CD4-positive, alpha-beta T cell treated with Interferon alpha-2 for 1 hour (primary cell): ENCODE measurements around the gene ADARB2.
"Not testable (repeated sequence)": the region's sequence is repeated elsewhere in the genome, so short reads cannot be mapped to it uniquely, and the experiment has no call there.

Source experiments
- DNase-seq, 2 donors: peaks; one replicate each; pipeline ENCODE4 v3.0.0-alpha.2; 2020 to 2022

Gene ADARB2

GRCh38 chr10:1270490-1270889 is 466.8 kb downstream of the ADARB2 start:
- no peak for DNase-seq

- DNase-seq: no peak
Observed at GRCh38 chr10:1268831-1269230, 468.5 kb downstream of the ADARB2 start.

GRCh38 chr10:1267568-1267967 is 469.8 kb downstream of the ADARB2 start:
- no peak for DNase-seq

- DNase-seq: no peak
Observed at GRCh38 chr10:1267148-1267547, 470.2 kb downstream of the ADARB2 start.

GRCh38 chr10:1266033-1266802 is 471.1 kb downstream of the ADARB2 start:
- no peak for DNase-seq

GRCh38 chr10:1264001-1264400 is 473.3 kb downstream of the ADARB2 start:
- no peak for DNase-seq

GRCh38 chr10:1257274-1257673 is 480.1 kb downstream of the ADARB2 start:
- DNase-seq: no peak

- DNase-seq: no peak
Observed at GRCh38 chr10:1256432-1256725, 480.9 kb downstream of the ADARB2 start.

GRCh38 chr10:1255600-1256431 is 481.5 kb downstream of the ADARB2 start:
- no peak for DNase-seq

GRCh38 chr10:1255118-1255517 is 482.2 kb downstream of the ADARB2 start:
- no peak for DNase-seq

GRCh38 chr10:1253523-1254353 is 483.6 kb downstream of the ADARB2 start:
- peak in 1 of 2 donors; percentile 25 for DNase-seq

GRCh38 chr10:1251769-1252168 is 485.6 kb downstream of the ADARB2 start:
- no peak for DNase-seq

- DNase-seq: no peak
Observed at GRCh38 chr10:1249142-1249920, 488.0 kb downstream of the ADARB2 start.

- not testable (repeated sequence) for DNase-seq
Observed at GRCh38 chr10:1248262-1248630, 489.1 kb downstream of the ADARB2 start.

- no peak for DNase-seq
Observed at GRCh38 chr10:1247598-1248261, 489.6 kb downstream of the ADARB2 start.

GRCh38 chr10:1244493-1244892 is 492.8 kb downstream of the ADARB2 start:
- no peak for DNase-seq

- DNase-seq: no peak
Observed at GRCh38 chr10:1243486-1244234, 493.7 kb downstream of the ADARB2 start.

- no peak for DNase-seq
Observed at GRCh38 chr10:1242975-1243374, 494.4 kb downstream of the ADARB2 start.

- no peak for DNase-seq
Observed at GRCh38 chr10:1241973-1242935, 495.1 kb downstream of the ADARB2 start.

GRCh38 chr10:1241322-1241890 is 495.9 kb downstream of the ADARB2 start:
- no peak for DNase-seq
